Measurements from ENCODE around the gene PELO.

- no peak for TF ChIP-seq CTCF (IDR thresholded peaks at IDR 0.05)
- TF ChIP-seq POLR2A (IDR thresholded peaks at IDR 0.05): no peak
Measured at GRCh38 chr5:52769061-52769460, 18.7 kb upstream of the PELO start.

All from thyroid gland (tissue), 4 donors.